Measurements from ENCODE around the gene GNB2.

DNA sequence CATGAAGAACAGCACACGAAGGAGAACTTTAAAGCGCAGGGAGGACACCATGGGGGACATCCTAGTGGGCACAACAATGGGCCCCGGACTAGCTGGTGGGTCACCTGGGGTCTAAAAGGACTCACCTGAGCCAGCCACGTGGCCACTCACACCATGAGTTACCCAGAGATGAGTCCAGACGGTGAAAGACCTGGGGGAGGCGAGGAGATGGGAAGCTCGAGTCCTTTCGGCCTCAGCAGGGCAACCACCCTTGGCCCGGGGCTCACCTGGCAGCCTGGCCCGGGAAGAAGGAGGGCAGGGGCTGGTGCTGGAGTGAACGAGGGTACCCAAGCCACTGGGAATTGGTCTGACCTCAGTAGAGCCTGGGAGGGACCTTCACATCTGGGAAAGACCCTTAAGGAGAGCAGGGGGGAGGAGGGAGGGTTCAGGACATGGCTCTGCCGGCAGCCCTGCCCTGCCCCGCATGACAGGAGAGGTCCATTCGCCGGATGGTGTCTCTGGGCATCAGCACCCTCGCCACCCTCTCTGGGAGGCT lies 14.9 kb downstream of the GNB2 start:
- TF ChIP-seq, protein P1, sequence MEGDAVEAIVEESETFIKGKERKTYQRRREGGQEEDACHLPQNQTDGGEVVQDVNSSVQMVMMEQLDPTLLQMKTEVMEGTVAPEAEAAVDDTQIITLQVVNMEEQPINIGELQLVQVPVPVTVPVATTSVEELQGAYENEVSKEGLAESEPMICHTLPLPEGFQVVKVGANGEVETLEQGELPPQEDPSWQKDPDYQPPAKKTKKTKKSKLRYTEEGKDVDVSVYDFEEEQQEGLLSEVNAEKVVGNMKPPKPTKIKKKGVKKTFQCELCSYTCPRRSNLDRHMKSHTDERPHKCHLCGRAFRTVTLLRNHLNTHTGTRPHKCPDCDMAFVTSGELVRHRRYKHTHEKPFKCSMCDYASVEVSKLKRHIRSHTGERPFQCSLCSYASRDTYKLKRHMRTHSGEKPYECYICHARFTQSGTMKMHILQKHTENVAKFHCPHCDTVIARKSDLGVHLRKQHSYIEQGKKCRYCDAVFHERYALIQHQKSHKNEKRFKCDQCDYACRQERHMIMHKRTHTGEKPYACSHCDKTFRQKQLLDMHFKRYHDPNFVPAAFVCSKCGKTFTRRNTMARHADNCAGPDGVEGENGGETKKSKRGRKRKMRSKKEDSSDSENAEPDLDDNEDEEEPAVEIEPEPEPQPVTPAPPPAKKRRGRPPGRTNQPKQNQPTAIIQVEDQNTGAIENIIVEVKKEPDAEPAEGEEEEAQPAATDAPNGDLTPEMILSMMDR (optimal IDR thresholded peaks at IDR 0.05 in 1 of 3, IDR thresholded peaks at IDR 0.05 in 1 of 3, conservative IDR thresholded peaks at IDR 0.05 in 1 of 3; ENCODE audit: extremely low read depth in 1 of 3, insufficient read depth in 2 of 3, low read length in 3 of 3): no peak
- no peak for TF ChIP-seq EZH2 (IDR thresholded peaks at IDR 0.05; ENCODE audit: low read length)
